Fibroblast of lung (primary cell): Measurements from ENCODE around the gene SLC24A3.

Source experiments
- EZH2 ChIP-seq: IDR thresholded peaks from 2 replicates; pipeline ENCODE4 v1.5.1; 2012; ENCODE audit warnings: low read length, control low read depth, mild to moderate bottlenecking; ENCODE audit errors: missing control alignments
- TF ChIP-seq, protein P1 (sequence below), 2 donors: IDR thresholded peaks in 1 of 2; conservative IDR thresholded peaks in 1 of 2; 1 replicate in 1 of 2; 2 replicates in 1 of 2; pipeline ENCODE4 v1.5.1; 2011 to 2012; ENCODE audit warnings: low read length in 2 of 2, control low read depth in 1 of 2, inconsistent platforms in 1 of 2, low read depth in 1 of 2, mild to moderate bottlenecking in 1 of 2

DNA sequence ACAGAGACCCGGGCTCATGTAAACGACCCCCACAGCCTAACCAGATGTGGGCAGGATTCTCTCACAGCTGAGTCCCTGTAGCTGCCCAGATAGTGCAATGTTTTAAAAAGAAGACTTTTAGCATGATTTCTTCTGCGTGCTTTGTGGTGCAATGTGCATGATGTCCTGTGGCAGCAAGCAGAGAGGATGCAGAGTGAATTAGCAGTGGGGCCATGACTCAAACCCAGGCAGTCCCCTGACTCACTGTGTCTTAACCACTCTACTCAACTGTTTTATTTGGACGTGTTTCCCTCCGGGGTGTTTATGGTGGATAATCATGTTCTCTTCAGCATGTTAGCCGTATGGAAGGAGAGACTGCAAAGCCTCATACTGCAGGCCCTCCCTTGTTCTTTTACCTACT is 247.9 kb downstream of the SLC24A3 start:
- TF ChIP-seq, protein P1, sequence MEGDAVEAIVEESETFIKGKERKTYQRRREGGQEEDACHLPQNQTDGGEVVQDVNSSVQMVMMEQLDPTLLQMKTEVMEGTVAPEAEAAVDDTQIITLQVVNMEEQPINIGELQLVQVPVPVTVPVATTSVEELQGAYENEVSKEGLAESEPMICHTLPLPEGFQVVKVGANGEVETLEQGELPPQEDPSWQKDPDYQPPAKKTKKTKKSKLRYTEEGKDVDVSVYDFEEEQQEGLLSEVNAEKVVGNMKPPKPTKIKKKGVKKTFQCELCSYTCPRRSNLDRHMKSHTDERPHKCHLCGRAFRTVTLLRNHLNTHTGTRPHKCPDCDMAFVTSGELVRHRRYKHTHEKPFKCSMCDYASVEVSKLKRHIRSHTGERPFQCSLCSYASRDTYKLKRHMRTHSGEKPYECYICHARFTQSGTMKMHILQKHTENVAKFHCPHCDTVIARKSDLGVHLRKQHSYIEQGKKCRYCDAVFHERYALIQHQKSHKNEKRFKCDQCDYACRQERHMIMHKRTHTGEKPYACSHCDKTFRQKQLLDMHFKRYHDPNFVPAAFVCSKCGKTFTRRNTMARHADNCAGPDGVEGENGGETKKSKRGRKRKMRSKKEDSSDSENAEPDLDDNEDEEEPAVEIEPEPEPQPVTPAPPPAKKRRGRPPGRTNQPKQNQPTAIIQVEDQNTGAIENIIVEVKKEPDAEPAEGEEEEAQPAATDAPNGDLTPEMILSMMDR (conservative IDR thresholded peaks at IDR 0.05 in 1 of 2, IDR thresholded peaks at IDR 0.05 in 1 of 2; ENCODE audit: low read depth in 1 of 2, low read length in 2 of 2), result no peak
- no peak for TF ChIP-seq EZH2
